Mammary epithelial cell (primary cell): Measurements from ENCODE around the gene UCP3.

Source experiments
- EZH2 ChIP-seq: IDR thresholded peaks from 2 replicates; pipeline ENCODE4 v1.6.1; 2012; ENCODE audit warnings: low read length, inconsistent platforms, borderline replicate concordance
- TF ChIP-seq, protein P1 (sequence below), 2 donors: IDR thresholded peaks in 1 of 2; conservative IDR thresholded peaks in 1 of 2; 2 replicates each; pipeline ENCODE4 v1.5.1; 2011 to 2012; ENCODE audit warnings: inconsistent platforms in 2 of 2, low read length in 2 of 2, mild to moderate bottlenecking in 2 of 2, control low read depth in 1 of 2, low read depth in 1 of 2; ENCODE audit not compliant: insufficient read depth in 1 of 2; ENCODE audit errors: extremely low read depth in 1 of 2

DNA sequence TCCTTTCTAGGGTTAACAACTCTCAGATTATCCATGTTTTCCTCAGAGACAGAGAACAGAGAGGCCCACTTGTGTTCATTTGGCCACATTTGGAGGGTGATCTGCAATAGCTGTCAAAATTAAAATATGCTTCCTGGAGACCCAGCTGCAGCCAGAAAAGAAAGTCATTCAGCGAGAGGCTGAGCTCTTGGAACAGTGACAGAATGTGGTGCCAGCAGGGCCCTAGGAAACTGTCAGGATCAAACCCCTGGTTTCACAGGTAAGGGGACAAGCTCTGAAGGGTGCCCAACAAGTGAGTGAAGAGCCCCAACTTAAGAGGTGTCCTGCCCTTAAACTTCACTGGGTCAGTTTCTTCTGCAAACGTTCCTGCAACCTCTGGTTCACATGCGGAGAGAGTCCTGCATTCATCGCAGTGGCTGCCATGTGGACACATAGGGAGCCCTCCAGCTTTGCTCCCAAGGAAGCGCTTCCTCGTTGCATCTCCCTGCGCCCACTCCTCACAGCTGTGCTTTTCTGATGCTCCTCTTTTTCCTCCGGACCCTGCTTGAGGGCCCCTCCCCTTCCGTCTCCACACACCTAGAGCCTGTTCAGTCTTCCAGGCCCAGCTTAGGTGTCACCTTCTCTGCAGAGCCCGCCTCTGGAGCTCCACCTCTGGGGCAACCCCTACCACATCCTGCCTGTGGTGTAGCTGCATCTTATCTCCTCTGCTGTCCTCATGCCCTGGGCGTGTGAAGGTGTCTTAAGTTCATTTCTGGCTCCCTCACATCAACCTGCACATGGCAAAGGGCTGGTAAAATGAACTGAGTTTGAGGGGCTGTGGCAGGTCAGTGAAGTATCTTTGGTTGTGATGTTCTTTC is 3.9 kb downstream of the UCP3 start:
- TF ChIP-seq EZH2: no peak
- TF ChIP-seq, protein P1, sequence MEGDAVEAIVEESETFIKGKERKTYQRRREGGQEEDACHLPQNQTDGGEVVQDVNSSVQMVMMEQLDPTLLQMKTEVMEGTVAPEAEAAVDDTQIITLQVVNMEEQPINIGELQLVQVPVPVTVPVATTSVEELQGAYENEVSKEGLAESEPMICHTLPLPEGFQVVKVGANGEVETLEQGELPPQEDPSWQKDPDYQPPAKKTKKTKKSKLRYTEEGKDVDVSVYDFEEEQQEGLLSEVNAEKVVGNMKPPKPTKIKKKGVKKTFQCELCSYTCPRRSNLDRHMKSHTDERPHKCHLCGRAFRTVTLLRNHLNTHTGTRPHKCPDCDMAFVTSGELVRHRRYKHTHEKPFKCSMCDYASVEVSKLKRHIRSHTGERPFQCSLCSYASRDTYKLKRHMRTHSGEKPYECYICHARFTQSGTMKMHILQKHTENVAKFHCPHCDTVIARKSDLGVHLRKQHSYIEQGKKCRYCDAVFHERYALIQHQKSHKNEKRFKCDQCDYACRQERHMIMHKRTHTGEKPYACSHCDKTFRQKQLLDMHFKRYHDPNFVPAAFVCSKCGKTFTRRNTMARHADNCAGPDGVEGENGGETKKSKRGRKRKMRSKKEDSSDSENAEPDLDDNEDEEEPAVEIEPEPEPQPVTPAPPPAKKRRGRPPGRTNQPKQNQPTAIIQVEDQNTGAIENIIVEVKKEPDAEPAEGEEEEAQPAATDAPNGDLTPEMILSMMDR (conservative IDR thresholded peaks at IDR 0.05 in 1 of 2, IDR thresholded peaks at IDR 0.05 in 1 of 2; ENCODE audit: extremely low read depth in 1 of 2, insufficient read depth in 1 of 2, low read depth in 1 of 2, low read length in 2 of 2): no peak
